KMS-11 (cell line): ENCODE measurements around the gene UBTD1.

Experiments
- H2AFZ ChIP-seq: fragments of 200-600 bp; sonication (generic); 2 replicates; pipeline ENCODE4 v1.6.1; 2016; ENCODE audit warnings: antibody characterized with exemption, mixed run types, low read depth
- H3K27ac ChIP-seq: fragments of 200-600 bp; sonication (generic); 2 replicates; pipeline ENCODE4 v1.6.1; 2016; ENCODE audit warnings: mild to moderate bottlenecking, mixed run types
- H3K27me3 ChIP-seq: fragments of 200-600 bp; sonication (generic); 2 replicates; pipeline ENCODE4 v1.6.1; 2017; ENCODE audit warnings: mild to moderate bottlenecking, low read depth, mixed run types, moderate library complexity; ENCODE audit not compliant: insufficient read depth
- H3K36me3 ChIP-seq: fragments of 200-600 bp; sonication (generic); 2 replicates; pipeline ENCODE4 v1.6.1; 2017; ENCODE audit warnings: mild to moderate bottlenecking, mixed run types; ENCODE audit not compliant: insufficient read depth
- H3K4me1 ChIP-seq: fragments of 200-600 bp; sonication (generic); 2 replicates; pipeline ENCODE4 v1.6.1; 2016; ENCODE audit warnings: mild to moderate bottlenecking, low read depth, mixed run types; ENCODE audit not compliant: poor library complexity, severe bottlenecking
- H3K4me2 ChIP-seq: fragments of 200-600 bp; sonication (generic); 2 replicates; pipeline ENCODE4 v1.7.0; 2016; ENCODE audit warnings: mild to moderate bottlenecking, mixed run types
- H3K4me3 ChIP-seq: fragments of 200-600 bp; sonication (generic); IDR thresholded peaks from 2 replicates; pipeline ENCODE4 v1.6.1; 2017; ENCODE audit warnings: low read depth, low read length, mixed read lengths; ENCODE audit not compliant: insufficient read depth
- H3K79me2 ChIP-seq: fragments of 200-600 bp; sonication (generic); 2 replicates; pipeline ENCODE4 v1.6.1; 2016; ENCODE audit warnings: low read depth, mixed run types; ENCODE audit not compliant: insufficient read depth
- H3K9ac ChIP-seq: fragments of 200-600 bp; sonication (generic); 2 replicates; pipeline ENCODE4 v1.6.1; 2016; ENCODE audit warnings: mild to moderate bottlenecking, mixed run types
- H4K20me1 ChIP-seq: fragments of 200-600 bp; sonication (generic); 2 replicates; pipeline ENCODE4 v1.6.1; 2016; ENCODE audit warnings: mild to moderate bottlenecking, mixed run types; ENCODE audit not compliant: insufficient read depth
- TF ChIP-seq, protein P1 (sequence below): fragments of 200-600 bp; sonication (generic); conservative IDR thresholded peaks from 2 replicates; pipeline ENCODE4 v1.6.1; 2017; ENCODE audit warnings: low read depth, mild to moderate bottlenecking, antibody characterized with exemption, low read length, moderate library complexity, mixed read lengths

The UBTD1 gene

DNA sequence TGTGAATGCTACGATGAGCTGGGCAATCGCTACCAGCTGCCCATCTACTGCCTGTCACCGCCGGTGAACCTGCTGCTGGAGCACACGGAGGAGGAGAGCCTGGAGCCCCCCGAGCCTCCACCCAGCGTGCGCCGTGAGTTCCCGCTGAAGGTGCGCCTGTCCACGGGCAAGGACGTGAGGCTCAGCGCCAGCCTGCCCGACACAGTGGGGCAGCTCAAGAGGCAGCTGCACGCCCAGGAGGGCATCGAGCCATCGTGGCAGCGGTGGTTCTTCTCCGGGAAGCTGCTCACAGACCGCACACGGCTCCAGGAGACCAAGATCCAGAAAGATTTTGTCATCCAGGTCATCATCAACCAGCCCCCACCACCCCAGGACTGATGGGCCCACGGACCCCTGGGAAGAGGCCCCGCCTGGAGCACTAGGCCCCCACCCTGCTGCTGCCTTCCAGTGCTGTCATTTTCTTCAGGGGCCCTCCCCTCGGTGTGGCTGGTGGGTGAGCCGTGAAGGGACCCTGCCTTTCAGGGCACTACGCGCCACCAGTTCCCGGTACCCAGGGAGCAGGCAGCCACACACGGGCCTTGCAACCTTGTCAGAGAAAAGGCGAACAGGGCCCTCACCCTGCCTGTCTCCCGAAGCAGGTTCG lies 71.5 kb downstream of the UBTD1 start:
- H2AFZ ChIP-seq, result no peak overlapping the region
- H3K27ac ChIP-seq, result no peak overlapping the region
- H3K36me3 ChIP-seq, result no peaks in the 10 kb centered on the region
- no peaks in the 10 kb centered on the region for H3K27me3 ChIP-seq
- H3K9ac ChIP-seq, result no peak overlapping the region
- no peaks in the 10 kb centered on the region for H3K4me1 ChIP-seq
- H3K4me2 ChIP-seq, result no peak overlapping the region
- no peak overlapping the region for H3K4me3 ChIP-seq
- no peaks in the 10 kb centered on the region for H4K20me1 ChIP-seq
- TF ChIP-seq, protein P1, sequence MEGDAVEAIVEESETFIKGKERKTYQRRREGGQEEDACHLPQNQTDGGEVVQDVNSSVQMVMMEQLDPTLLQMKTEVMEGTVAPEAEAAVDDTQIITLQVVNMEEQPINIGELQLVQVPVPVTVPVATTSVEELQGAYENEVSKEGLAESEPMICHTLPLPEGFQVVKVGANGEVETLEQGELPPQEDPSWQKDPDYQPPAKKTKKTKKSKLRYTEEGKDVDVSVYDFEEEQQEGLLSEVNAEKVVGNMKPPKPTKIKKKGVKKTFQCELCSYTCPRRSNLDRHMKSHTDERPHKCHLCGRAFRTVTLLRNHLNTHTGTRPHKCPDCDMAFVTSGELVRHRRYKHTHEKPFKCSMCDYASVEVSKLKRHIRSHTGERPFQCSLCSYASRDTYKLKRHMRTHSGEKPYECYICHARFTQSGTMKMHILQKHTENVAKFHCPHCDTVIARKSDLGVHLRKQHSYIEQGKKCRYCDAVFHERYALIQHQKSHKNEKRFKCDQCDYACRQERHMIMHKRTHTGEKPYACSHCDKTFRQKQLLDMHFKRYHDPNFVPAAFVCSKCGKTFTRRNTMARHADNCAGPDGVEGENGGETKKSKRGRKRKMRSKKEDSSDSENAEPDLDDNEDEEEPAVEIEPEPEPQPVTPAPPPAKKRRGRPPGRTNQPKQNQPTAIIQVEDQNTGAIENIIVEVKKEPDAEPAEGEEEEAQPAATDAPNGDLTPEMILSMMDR, result no peak
- H3K79me2 ChIP-seq, result no peaks in the 10 kb centered on the region

DNA sequence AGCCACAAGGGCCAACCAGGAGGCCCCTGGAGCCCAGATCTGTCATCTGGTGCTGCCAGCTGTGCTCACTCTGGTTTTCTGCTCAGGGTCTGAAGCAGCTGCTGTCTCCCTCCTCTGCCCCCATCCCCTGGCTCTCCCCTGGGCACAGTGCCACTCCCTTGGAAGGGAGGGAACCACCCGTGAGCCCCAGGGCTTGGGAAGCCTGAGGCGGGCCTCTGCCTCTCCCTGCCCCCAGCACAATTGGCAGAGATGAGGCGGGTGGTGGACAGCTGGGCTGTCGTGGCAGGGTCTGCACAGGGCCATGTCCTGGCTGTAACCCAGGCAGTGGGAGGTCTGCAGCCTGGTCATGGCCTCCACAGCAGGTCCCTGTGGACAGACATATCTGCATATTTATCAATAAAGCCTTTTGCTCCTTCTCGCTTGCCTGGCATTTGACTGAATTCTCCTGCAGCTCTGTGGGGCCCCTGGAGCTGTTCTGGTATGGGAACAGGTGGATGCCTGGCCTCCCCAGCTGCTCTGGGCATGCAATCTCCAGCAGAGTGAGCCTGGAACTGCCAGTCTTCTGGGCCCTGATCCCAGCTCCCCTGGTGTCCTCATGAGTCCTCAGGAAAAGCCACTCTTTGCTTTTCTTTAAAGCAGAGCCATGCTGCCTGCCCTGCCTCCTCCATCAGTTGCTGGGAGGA lies 72.2 kb downstream of the UBTD1 start:
- no peak overlapping the region for H3K4me2 ChIP-seq
- H3K4me3 ChIP-seq, result no peak overlapping the region
- H3K27ac ChIP-seq, result no peak overlapping the region

DNA sequence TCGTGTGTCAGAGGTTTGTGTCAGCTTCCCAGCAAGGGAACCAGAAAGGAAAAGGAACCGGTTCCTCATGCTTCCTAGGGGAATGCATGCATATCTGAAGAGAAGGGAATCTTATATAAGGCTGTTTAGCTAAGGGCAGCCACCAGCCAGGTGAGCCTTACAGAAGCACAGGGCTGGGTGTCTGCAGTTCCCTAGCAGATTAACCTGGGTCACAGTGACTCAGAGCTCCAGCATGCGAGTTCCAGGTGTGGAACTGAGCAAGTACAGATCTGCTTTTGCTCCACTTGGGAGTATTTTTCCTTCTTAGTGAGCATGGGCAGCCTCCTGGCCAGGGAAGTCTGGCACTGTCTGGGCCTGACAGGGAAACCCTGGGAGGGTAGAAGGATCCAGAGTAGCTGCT lies 72.9 kb downstream of the UBTD1 start:
- Histone ChIP-seq H3K27me3 (no peaks in the 10 kb centered on the region), H3K4me2 (no peak overlapping the region), H4K20me1 (no peaks in the 10 kb centered on the region), H3K4me3 (no peak overlapping the region), H3K4me1 (no peaks in the 10 kb centered on the region), H3K27ac (no peak overlapping the region), H3K79me2 (no peaks in the 10 kb centered on the region), H3K9ac (no peak overlapping the region), H3K36me3 (no peaks in the 10 kb centered on the region), H2AFZ (peak overlapping the region; percentile 25; the same call in 1 of the 2 replicates)
- TF ChIP-seq, protein P1, result no peak

More for the DNA sequence above, 72.2 kb downstream of the UBTD1 start:
- Histone ChIP-seq H3K4me1 (no peaks in the 10 kb centered on the region), H3K79me2 (no peaks in the 10 kb centered on the region), H3K27me3 (no peaks in the 10 kb centered on the region), H3K9ac (no peak overlapping the region), H2AFZ (no peak overlapping the region), H4K20me1 (no peaks in the 10 kb centered on the region), H3K36me3 (no peaks in the 10 kb centered on the region)
- TF ChIP-seq, protein P1, result no peak

DNA sequence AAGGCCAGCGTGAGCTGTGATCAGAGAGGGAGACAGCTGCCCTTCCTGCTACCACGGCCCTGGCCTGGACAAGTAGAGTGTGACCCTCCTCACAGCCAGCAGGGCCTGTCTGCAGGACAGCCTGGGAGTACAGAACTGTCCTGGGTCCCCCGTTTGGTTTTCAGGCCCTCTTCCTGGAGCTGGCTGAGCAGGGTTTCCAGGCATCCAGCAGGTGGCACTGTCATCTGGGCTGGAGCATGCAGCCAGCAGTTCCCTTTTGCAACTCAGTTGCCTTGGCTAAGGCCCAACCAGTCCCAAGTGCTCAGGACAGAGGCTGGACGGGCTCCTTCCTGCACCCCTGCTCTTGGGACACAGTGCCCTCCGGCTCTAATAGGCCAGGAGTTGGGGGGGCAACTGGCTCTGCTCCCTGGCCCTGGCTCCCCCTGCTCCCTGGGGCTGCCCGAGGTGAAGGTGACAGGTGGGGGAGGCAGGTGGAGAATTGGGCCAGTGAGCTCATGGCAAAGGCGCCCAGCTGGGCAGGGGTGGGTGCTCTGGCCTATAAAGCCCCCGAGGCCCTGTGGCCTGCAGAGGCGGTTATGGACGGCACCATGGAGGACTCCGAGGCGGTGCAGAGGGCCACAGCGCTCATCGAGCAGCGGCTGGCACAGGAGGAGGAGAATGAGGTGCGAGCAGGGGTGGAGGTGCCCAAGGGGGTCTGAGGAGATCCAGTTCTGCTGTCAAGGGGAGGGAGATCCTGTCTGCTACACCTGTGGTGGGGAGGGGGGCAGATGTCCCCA lies 73.7 kb downstream of the UBTD1 start, which contains the start of gene ANKRD2:
TSS of gene ANKRD2 (plus strand) at position 566 of the 776 bp plus-strand sequence. CDS start at position 576, 10 bp downstream.
- H3K4me3 ChIP-seq, result no peak within 1 kb of the TSS
- no peaks in the 10 kb centered on the region for H3K27me3 ChIP-seq
- no peaks in the 10 kb centered on the region for H4K20me1 ChIP-seq
- TF ChIP-seq, protein P1, result peak; percentile 75
- H3K4me2 ChIP-seq, result no peak within 1 kb of the TSS
- H3K36me3 ChIP-seq, result no peaks in the 10 kb centered on the region
- no peak within 1 kb of the TSS for H3K27ac ChIP-seq
- no peaks in the 10 kb centered on the region for H3K4me1 ChIP-seq
- no peak within 1 kb of the TSS for H3K9ac ChIP-seq
- H2AFZ ChIP-seq, result peak within 1 kb of the TSS; percentile 25; the same call in 1 of the 2 replicates
- H3K79me2 ChIP-seq, result no peaks in the 10 kb centered on the region
